Neural progenitor cell (in vitro differentiated cells): ENCODE results near the gene HMSD.

Source experiments
- CTCF ChIP-seq: fragments of 200-600 bp; sonication (generic); IDR thresholded peaks from 2 replicates; pipeline ENCODE4 v1.5.1; 2017; ENCODE audit warnings: antibody characterized with exemption, mild to moderate bottlenecking
- EZH2 ChIP-seq: fragments of 200-600 bp; sonication (generic); IDR thresholded peaks from 2 replicates; pipeline ENCODE4 v1.6.1; 2017; ENCODE audit warnings: antibody characterized with exemption, mild to moderate bottlenecking, moderate library complexity
- EZH2phosphoT487 ChIP-seq: fragments of 200-600 bp; sonication (generic); IDR thresholded peaks from 2 replicates; pipeline ENCODE4 v1.6.1; 2017; ENCODE audit warnings: antibody characterized with exemption

GRCh38 chr18:63960891-63961290 lies 11.8 kb downstream of the HMSD start:
- no peak for TF ChIP-seq CTCF
- no peak for TF ChIP-seq EZH2phosphoT487
- TF ChIP-seq EZH2, result no peak
